Skeletal muscle tissue (tissue), 4 donors: ENCODE data around the gene RRAS2. TPM values are rescaled to one million over a fixed set of nuclear protein-coding genes. Genes with fewer than 3 reads are reported as not detected.

Source experiments
- H3K27ac ChIP-seq: one replicate; pipeline ENCODE4 v1.7.0; 2013; ENCODE audit warnings: mild to moderate bottlenecking, low read depth, low read length, inconsistent platforms
- H3K27me3 ChIP-seq, 3 donors: one replicate each; pipeline ENCODE4 v1.7.0; 2013; ENCODE audit warnings: low read length in 3 of 3; ENCODE audit not compliant: control insufficient read depth in 3 of 3, insufficient read depth in 3 of 3
- H3K36me3 ChIP-seq, 3 donors: one replicate each; pipeline ENCODE4 v1.7.0; 2013; ENCODE audit warnings: low read length in 3 of 3; ENCODE audit not compliant: control insufficient read depth in 3 of 3, insufficient read depth in 3 of 3
- H3K4me1 ChIP-seq, 3 donors: one replicate each; pipeline ENCODE4 v1.7.0; 2013; ENCODE audit warnings: low read length in 3 of 3, mild to moderate bottlenecking in 3 of 3; ENCODE audit not compliant: control insufficient read depth in 3 of 3, insufficient read depth in 3 of 3
- H3K4me3 ChIP-seq, 3 donors: one replicate each; pipeline ENCODE4 v1.7.0; 2013; ENCODE audit warnings: low read length in 3 of 3
- H3K9ac ChIP-seq, 3 donors: one replicate each; pipeline ENCODE4 v1.7.0; 2013; ENCODE audit warnings: low read length in 3 of 3, mild to moderate bottlenecking in 3 of 3, moderate library complexity in 2 of 3, low read depth in 1 of 3
- H3K9me3 ChIP-seq, 3 donors: one replicate each; pipeline ENCODE4 v1.7.0; 2013; ENCODE audit warnings: low read length in 3 of 3; ENCODE audit not compliant: control insufficient read depth in 3 of 3
- total RNA-seq: library from RNA; depleted of rRNA; stranded (reverse); fragments of >200 nt; gene quantifications from one replicate; pipeline ENCODE4 v1.2.3, GENCODE V29; 2014
- donor health status: Osteomylitis.

The RRAS2 gene
- total RNA-seq, 1 donor from 2014 or later, result 39.7 TPM

GRCh38 chr11:14312736-14313438 is 46.1 kb downstream of the RRAS2 start:
- H3K27me3 ChIP-seq, result no peaks in the 10 kb centered on the region
- peaks cover 10 to 14% (median 12%) of the 10 kb centered on the region in 3 donors for H3K4me1 ChIP-seq
- no peak overlapping the region for H3K4me3 ChIP-seq
- no peak overlapping the region for H3K27ac ChIP-seq
- no peaks in the 10 kb centered on the region for H3K36me3 ChIP-seq
- no peak overlapping the region for H3K9ac ChIP-seq
- no peaks in the 10 kb centered on the region for H3K9me3 ChIP-seq

DNA sequence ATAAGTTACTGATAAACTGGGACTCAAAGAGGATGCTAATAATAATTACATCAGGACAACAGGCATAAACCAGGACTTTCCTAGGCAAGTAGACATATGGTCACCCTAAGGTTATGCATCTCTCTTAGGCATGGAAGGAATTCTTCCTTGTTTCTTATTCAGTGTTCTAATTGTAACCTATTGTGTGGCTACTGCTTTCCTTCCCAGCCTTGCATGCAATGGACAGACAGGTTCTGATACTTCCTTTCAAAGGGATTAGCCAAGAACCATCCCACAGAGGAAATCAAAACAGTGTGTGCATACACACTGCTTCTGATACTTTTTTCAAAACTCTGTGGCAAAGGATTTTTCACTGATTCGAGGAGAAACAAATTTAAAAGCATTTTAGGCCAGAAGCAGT is 48.3 kb downstream of the RRAS2 start:
- no peaks in the 10 kb centered on the region for H3K27me3 ChIP-seq
- H3K36me3 ChIP-seq, result no peaks in the 10 kb centered on the region
- H3K9ac ChIP-seq, result no peak overlapping the region
- H3K4me1 ChIP-seq, result peaks cover 10 to 14% (median 12%) of the 10 kb centered on the region in 3 donors
- no peaks in the 10 kb centered on the region for H3K9me3 ChIP-seq
- no peak overlapping the region for H3K4me3 ChIP-seq
- H3K27ac ChIP-seq, result no peak overlapping the region

DNA sequence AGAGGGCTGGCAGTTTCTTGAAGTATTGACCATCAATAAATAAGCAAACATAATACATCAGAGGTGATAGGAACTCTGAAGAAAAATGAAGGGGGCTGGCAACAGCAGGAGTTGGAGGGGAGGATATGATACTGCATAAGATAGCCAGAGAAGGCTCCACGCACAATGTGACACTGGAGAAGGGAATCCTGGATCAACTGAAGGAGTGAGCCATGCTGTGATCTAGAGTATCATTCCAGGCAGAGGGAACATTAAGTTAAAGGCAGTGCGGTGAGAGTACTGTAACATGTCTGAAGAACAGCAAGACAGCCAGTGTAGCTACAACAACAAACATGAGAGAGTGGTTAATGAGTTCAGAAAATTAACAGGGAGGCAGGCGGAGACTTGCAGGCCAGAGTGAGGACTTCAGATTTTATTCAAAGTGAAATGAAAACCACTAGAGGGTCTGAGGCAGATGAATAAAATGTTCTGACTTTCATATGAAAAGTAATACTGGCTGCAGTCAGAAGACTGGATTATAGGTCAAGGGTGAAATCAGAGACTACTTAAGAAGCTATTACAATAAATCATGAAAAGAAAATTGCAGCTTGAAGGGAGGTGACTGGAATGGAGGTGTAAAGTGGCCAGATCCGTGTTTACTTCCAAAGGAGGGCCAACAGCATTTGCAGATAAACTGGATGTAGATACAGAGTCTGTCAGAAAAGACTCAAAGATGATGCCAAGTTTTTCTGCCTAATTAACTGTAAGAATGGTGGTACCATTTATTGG is 49.4 kb downstream of the RRAS2 start:
- Histone ChIP-seq H3K9me3 (no peaks in the 10 kb centered on the region), H3K4me1 (peaks cover 11 to 19% (median 12%) of the 10 kb centered on the region in 3 donors), H3K27ac (no peak overlapping the region), H3K4me3 (no peak overlapping the region), H3K9ac (no peak overlapping the region), H3K36me3 (no peaks in the 10 kb centered on the region), H3K27me3 (no peaks in the 10 kb centered on the region)

GRCh38 chr11:14308897-14309387 is 50.0 kb downstream of the RRAS2 start:
- Histone ChIP-seq H3K27me3 (no peaks in the 10 kb centered on the region), H3K36me3 (no peaks in the 10 kb centered on the region), H3K27ac (no peak overlapping the region), H3K4me1 (peaks cover 15 to 19% (median 18%) of the 10 kb centered on the region in 3 donors), H3K9me3 (no peaks in the 10 kb centered on the region), H3K4me3 (no peak overlapping the region), H3K9ac (no peak overlapping the region)

DNA sequence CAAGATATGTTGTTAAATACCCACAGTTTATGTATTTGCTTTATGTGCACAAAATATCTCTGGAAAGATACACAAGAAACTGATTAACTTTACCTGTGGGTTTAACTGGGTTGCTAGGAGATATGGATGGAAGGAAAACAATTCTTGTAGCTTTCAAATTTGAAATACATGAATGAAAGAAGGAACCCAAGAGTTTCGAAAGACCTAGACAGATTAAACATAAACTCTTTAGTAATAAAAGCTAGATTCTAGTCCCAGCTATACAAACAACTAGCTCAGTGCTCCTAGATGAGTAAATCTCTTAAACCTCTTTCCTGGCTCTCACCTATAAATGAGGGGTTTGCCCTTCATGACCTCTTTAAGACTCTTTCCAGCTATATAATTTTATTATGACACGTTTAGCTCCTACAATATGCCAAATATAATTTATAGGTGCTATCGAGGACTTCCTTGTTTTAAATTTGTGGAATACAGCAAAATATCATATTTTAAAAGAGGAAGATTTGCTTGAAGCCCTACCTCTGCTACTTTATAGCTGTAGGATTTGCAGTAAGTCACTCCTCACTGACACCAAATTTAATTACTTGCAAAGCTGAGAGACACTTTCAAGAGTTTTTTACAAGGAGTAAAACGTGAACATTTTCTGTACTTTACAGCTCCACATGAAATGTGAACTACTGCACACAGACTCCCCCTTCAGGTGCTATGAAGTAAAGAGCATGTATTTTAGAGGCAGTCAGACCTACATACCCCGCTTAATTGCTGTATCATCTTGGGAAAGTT is 50.7 kb downstream of the RRAS2 start:
- H3K27ac ChIP-seq, result no peak overlapping the region
- no peak overlapping the region for H3K9ac ChIP-seq
- H3K9me3 ChIP-seq, result no peaks in the 10 kb centered on the region
- no peaks in the 10 kb centered on the region for H3K27me3 ChIP-seq
- no peaks in the 10 kb centered on the region for H3K36me3 ChIP-seq
- H3K4me3 ChIP-seq, result no peak overlapping the region
- peaks cover 15 to 20% (median 16%) of the 10 kb centered on the region in 3 donors for H3K4me1 ChIP-seq

DNA sequence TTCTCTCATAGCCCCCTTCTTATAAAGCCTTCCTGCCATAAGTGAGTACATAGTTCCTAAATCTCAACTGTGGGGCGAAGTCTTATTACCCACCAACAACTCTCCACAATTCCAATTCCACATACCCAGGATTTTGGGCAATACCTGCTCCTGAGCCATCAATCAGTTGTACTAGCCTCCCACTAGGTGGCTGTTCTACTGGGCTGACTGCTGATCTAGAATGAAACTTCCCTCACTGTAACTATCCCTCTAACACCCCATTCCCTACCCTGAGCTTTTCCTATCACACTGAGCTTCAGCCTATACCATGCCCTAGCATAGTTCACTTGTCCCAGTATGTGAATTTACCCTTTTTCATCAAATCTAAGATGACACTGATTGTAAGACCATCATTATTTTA is 52.5 kb downstream of the RRAS2 start:
- Histone ChIP-seq H3K36me3 (no peaks in the 10 kb centered on the region), H3K9ac (no peak overlapping the region), H3K9me3 (no peaks in the 10 kb centered on the region), H3K27ac (no peak overlapping the region), H3K4me1 (peaks cover 15 to 20% (median 15%) of the 10 kb centered on the region in 3 donors), H3K27me3 (no peaks in the 10 kb centered on the region), H3K4me3 (no peak overlapping the region)

GRCh38 chr11:14305649-14306048 is 53.3 kb downstream of the RRAS2 start:
- Histone ChIP-seq H3K4me3 (no peak overlapping the region), H3K27ac (no peak overlapping the region), H3K27me3 (no peaks in the 10 kb centered on the region), H3K4me1 (peaks cover 18 to 24% (median 19%) of the 10 kb centered on the region in 3 donors), H3K36me3 (no peaks in the 10 kb centered on the region), H3K9me3 (no peaks in the 10 kb centered on the region), H3K9ac (no peak overlapping the region)

GRCh38 chr11:14304601-14305000 is 54.4 kb downstream of the RRAS2 start:
- Histone ChIP-seq H3K36me3 (no peaks in the 10 kb centered on the region), H3K4me3 (no peak overlapping the region), H3K27me3 (no peaks in the 10 kb centered on the region), H3K27ac (no peak overlapping the region), H3K9me3 (no peaks in the 10 kb centered on the region), H3K9ac (no peak overlapping the region), H3K4me1 (peaks cover 21 to 28% (median 26%) of the 10 kb centered on the region in 3 donors)

DNA sequence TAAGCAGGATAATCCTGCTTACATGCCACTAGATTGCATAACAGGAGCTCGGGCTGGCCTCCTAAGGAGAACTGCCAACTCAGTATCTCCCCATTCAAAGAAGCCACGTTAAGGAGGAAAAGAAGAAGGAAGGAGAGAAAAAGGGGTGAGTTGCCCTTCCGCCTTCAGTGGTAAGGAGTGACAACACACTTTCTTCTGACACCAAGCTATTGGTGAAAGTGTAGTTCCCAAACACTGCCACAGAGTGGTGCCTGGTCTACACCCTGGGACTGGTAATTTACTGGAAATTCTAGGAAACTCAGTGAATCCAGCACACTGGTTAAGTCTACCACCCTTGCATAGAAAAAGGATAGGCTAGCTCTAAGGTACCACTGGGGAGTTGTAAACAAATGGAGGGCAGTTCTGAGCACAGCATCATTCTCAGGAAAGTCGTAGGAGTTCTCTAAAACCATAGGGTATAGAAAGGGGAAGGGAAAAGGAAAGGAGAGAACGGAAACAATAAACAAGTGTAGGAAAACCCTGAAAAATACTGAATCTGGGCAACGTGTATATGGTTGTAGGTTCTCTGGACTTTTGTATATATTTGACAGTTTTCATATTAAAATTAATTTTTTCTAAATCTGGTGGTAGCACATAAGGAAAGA is 58.2 kb downstream of the RRAS2 start:
- H3K9ac ChIP-seq, result no peak overlapping the region

More for the DNA sequence above, 58.2 kb downstream of the RRAS2 start:
- H3K27me3 ChIP-seq, result no peaks in the 10 kb centered on the region
- no peaks in the 10 kb centered on the region for H3K36me3 ChIP-seq
- H3K4me3 ChIP-seq, result no peak overlapping the region
- no peaks in the 10 kb centered on the region for H3K9me3 ChIP-seq
- peaks cover 14 to 29% (median 18%) of the 10 kb centered on the region in 3 donors for H3K4me1 ChIP-seq
- H3K27ac ChIP-seq, result no peak overlapping the region
